Upper lobe of right lung (tissue), 1 donor: ENCODE results near the gene MTCL1. TPM values are rescaled to one million over a fixed set of nuclear protein-coding genes. Genes with fewer than 3 reads are reported as not detected.

Experiments
- ATAC-seq: fragments of 200-7000 bp; cut with Tn5 transposase; one replicate; pipeline ENCODE4 v1.9.1; 2020; ENCODE audit warnings: mild to moderate bottlenecking, moderate library complexity
- DNase-seq: peaks from one replicate; pipeline ENCODE4 v3.0.0-alpha.2; 2020
- H3K27ac ChIP-seq: fragments of 200-600 bp; one replicate; pipeline ENCODE4 v1.8.0; 2022
- H3K27me3 ChIP-seq: fragments of 200-600 bp; one replicate; pipeline ENCODE4 v1.8.0; 2022; ENCODE audit warnings: mild to moderate bottlenecking
- H3K36me3 ChIP-seq: fragments of 200-600 bp; one replicate; pipeline ENCODE4 v1.8.0; 2022
- H3K4me1 ChIP-seq: fragments of 200-600 bp; one replicate; pipeline ENCODE4 v1.8.0; 2022
- H3K4me3 ChIP-seq: fragments of 200-600 bp; one replicate; pipeline ENCODE4 v1.8.0; 2022; ENCODE audit warnings: mild to moderate bottlenecking
- H3K9me3 ChIP-seq: fragments of 200-600 bp; one replicate; pipeline ENCODE4 v1.8.0; 2022
- CTCF ChIP-seq: fragments of 200-600 bp; IDR thresholded peaks from one replicate; pipeline ENCODE4 v1.8.0; 2022; ENCODE audit warnings: antibody characterized with exemption
- intact Hi-C: fragments of 100-400 bp; cut with DNase I; formaldehyde crosslinking; loops from one replicate; pipeline ENCODE4 v1.11.0; 2022
- total RNA-seq: library from RNA; stranded (reverse); fragmentation: NEBNext Ultra II Directional; extraction: Animal tissue kit (Norgen Biotek cat#: 25700); gene quantifications from one replicate; pipeline ENCODE4 v1.2.1, GENCODE V29; 2021
- donor health status: DM: no; HTN: yes; CAD: no; lungs with severe emphysema.

Gene MTCL1
- total RNA-seq, 1 donor from 2014 or later: 10.1 TPM

- TF ChIP-seq CTCF: no peak
- H3K27me3 ChIP-seq: no peaks in the 10 kb centered on the region
- DNase-seq (no peak), ATAC-seq (no peak)
- no peaks in the 10 kb centered on the region for H3K36me3 ChIP-seq
- intact Hi-C loops: loop anchor here (10.0 kb wide), 1 partner anchor 286 kb away; no protein-coding TSS in a partner anchor
- H3K4me1 ChIP-seq: peaks cover 4% of the 10 kb centered on the region
- no peak overlapping the region for H3K4me3 ChIP-seq
- H3K9me3 ChIP-seq: no peaks in the 10 kb centered on the region
- no peak overlapping the region for H3K27ac ChIP-seq
Observed at GRCh38 chr18:8699126-8699525, 6.2 kb upstream of the MTCL1 start.

- intact Hi-C loops: loop anchor here (10.0 kb wide), 1 partner anchor 285 kb away; no protein-coding TSS in a partner anchor
- Histone ChIP-seq H3K4me1 (peaks cover 8% of the 10 kb centered on the region), H3K36me3 (no peaks in the 10 kb centered on the region), H3K9me3 (no peaks in the 10 kb centered on the region), H3K27ac (no peak overlapping the region), H3K27me3 (no peaks in the 10 kb centered on the region), H3K4me3 (no peak overlapping the region)
- ATAC-seq (no peak), DNase-seq (no peak)
- no peak for TF ChIP-seq CTCF
Observed at GRCh38 chr18:8699948-8700347, 5.4 kb upstream of the MTCL1 start.

GRCh38 chr18:8701546-8702118 is 3.7 kb upstream of the MTCL1 start:
- DNase-seq: no peak
- no peaks in the 10 kb centered on the region for H3K9me3 ChIP-seq

GRCh38 chr18:8702668-8703067 is 2.7 kb upstream of the MTCL1 start:
- no peak overlapping the region for H3K27ac ChIP-seq
- TF ChIP-seq CTCF: no peak
- intact Hi-C loops: no loop called here
- H3K4me1 ChIP-seq: peaks cover 17% of the 10 kb centered on the region
- H3K27me3 ChIP-seq: no peaks in the 10 kb centered on the region
- H3K4me3 ChIP-seq: no peak overlapping the region
- ATAC-seq: no peak
- no peak for DNase-seq
- H3K9me3 ChIP-seq: no peaks in the 10 kb centered on the region
- H3K36me3 ChIP-seq: no peaks in the 10 kb centered on the region

More at GRCh38 chr18:8701546-8702118, 3.7 kb upstream of the MTCL1 start:
- Histone ChIP-seq H3K4me3 (no peak overlapping the region), H3K36me3 (no peaks in the 10 kb centered on the region), H3K27ac (no peak overlapping the region), H3K4me1 (peaks cover 10% of the 10 kb centered on the region), H3K27me3 (no peaks in the 10 kb centered on the region)
- intact Hi-C loops: no loop called here
- no peak for ATAC-seq
- no peak for TF ChIP-seq CTCF

GRCh38 chr18:8703092-8703709 is 2.2 kb upstream of the MTCL1 start:
- no peak for DNase-seq
- Histone ChIP-seq H3K27ac (no peak overlapping the region), H3K9me3 (no peaks in the 10 kb centered on the region), H3K27me3 (no peaks in the 10 kb centered on the region), H3K4me3 (no peak overlapping the region), H3K4me1 (peaks cover 17% of the 10 kb centered on the region), H3K36me3 (no peaks in the 10 kb centered on the region)
- TF ChIP-seq CTCF: no peak
- intact Hi-C loops: no loop called here
- no peak for ATAC-seq
